ENCODE results near the gene LPIN1. TPM values are rescaled to one million over a fixed set of nuclear protein-coding genes. Genes with fewer than 3 reads are reported as not detected.

The LPIN1 gene
- total RNA-seq, 2 experiments from 2014 or later: 31.9 to 36.5 TPM

GRCh38 chr2:11766016-11766415 is 19.6 kb downstream of the LPIN1 start:
- H3K4me3 Mint-ChIP-seq: no peak overlapping the region
- H3K9me3 Mint-ChIP-seq: no peaks in the 10 kb centered on the region
- peaks cover 25% of the 10 kb centered on the region for H3K4me1 Mint-ChIP-seq (ENCODE audit: low read depth)
- CTCF ChIA-PET: interaction anchor here (1.3 to 3.4 kb wide), 3 partner anchors 12 to 77 kb away, joined by 3 to 16 read pairs (median 3); no protein-coding TSS in a partner anchor
- TF ChIP-seq, protein P1, sequence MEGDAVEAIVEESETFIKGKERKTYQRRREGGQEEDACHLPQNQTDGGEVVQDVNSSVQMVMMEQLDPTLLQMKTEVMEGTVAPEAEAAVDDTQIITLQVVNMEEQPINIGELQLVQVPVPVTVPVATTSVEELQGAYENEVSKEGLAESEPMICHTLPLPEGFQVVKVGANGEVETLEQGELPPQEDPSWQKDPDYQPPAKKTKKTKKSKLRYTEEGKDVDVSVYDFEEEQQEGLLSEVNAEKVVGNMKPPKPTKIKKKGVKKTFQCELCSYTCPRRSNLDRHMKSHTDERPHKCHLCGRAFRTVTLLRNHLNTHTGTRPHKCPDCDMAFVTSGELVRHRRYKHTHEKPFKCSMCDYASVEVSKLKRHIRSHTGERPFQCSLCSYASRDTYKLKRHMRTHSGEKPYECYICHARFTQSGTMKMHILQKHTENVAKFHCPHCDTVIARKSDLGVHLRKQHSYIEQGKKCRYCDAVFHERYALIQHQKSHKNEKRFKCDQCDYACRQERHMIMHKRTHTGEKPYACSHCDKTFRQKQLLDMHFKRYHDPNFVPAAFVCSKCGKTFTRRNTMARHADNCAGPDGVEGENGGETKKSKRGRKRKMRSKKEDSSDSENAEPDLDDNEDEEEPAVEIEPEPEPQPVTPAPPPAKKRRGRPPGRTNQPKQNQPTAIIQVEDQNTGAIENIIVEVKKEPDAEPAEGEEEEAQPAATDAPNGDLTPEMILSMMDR (IDR thresholded peaks at IDR 0.05): no peak
- DNase-seq: no peak
- peaks cover 37% of the 10 kb centered on the region for H3K36me3 Mint-ChIP-seq (ENCODE audit: low read depth)
- POLR2A ChIA-PET: interaction anchor here (0.6 to 1.4 kb wide), 4 partner anchors 8 to 313 kb away, joined by 3 to 10 read pairs (median 3); no protein-coding TSS in a partner anchor
- no peak overlapping the region for H3K27ac Mint-ChIP-seq
- ATAC-seq: no peak
- no peaks in the 10 kb centered on the region for H3K27me3 Mint-ChIP-seq
- intact Hi-C loops (cut with micrococcal nuclease): no loop called here

GRCh38 chr2:11767779-11768178 is 21.3 kb downstream of the LPIN1 start:
- TF ChIP-seq, protein P1 (IDR thresholded peaks at IDR 0.05): no peak
- Mint-ChIP-seq H3K4me3 (no peak overlapping the region), H3K36me3 (ENCODE audit: low read depth) (peaks cover 37% of the 10 kb centered on the region), H3K4me1 (ENCODE audit: low read depth) (peaks cover 8% of the 10 kb centered on the region), H3K9me3 (no peaks in the 10 kb centered on the region), H3K27ac (no peak overlapping the region), H3K27me3 (no peaks in the 10 kb centered on the region)
- intact Hi-C loops (cut with micrococcal nuclease): no loop called here
- CTCF ChIA-PET: interaction anchor here (0.6 to 3.4 kb wide), 3 partner anchors 14 to 17 kb away, joined by 3 to 16 read pairs (median 3); no protein-coding TSS in a partner anchor
- no peak for ATAC-seq
- POLR2A ChIA-PET: interaction anchor here (1.7 kb wide), 1 partner anchor 13 kb away, joined by 5 read pairs; no protein-coding TSS in a partner anchor
- no peak for DNase-seq

GRCh38 chr2:11768946-11769345 is 22.5 kb downstream of the LPIN1 start:
- TF ChIP-seq, protein P1 (IDR thresholded peaks at IDR 0.05): no peak
- ATAC-seq (no peak), DNase-seq (no peak)
- CTCF ChIA-PET: no interaction called here
- H3K36me3 Mint-ChIP-seq (ENCODE audit: low read depth): peaks cover 46% of the 10 kb centered on the region
- POLR2A ChIA-PET: no interaction called here
- no peak overlapping the region for H3K4me3 Mint-ChIP-seq
- H3K4me1 Mint-ChIP-seq (ENCODE audit: low read depth): peaks cover 12% of the 10 kb centered on the region
- peak overlapping the region; percentile 47 for H3K27ac Mint-ChIP-seq
- no peaks in the 10 kb centered on the region for H3K9me3 Mint-ChIP-seq
- no peaks in the 10 kb centered on the region for H3K27me3 Mint-ChIP-seq
- intact Hi-C loops (cut with micrococcal nuclease): no loop called here

GRCh38 chr2:11769516-11769915 is 23.1 kb downstream of the LPIN1 start:
- ChIA-PET CTCF (no interaction called here), POLR2A (interaction anchor here (0.7 kb wide), 1 partner anchor 16 kb away, joined by 5 read pairs; no protein-coding TSS in a partner anchor)
- H3K36me3 Mint-ChIP-seq (ENCODE audit: low read depth): peaks cover 47% of the 10 kb centered on the region
- intact Hi-C loops (cut with micrococcal nuclease): no loop called here
- ATAC-seq (no peak), DNase-seq (no peak)
- no peaks in the 10 kb centered on the region for H3K27me3 Mint-ChIP-seq
- no peak overlapping the region for H3K4me3 Mint-ChIP-seq
- H3K4me1 Mint-ChIP-seq (ENCODE audit: low read depth): peaks cover 18% of the 10 kb centered on the region
- TF ChIP-seq, protein P1 (IDR thresholded peaks at IDR 0.05): no peak
- H3K9me3 Mint-ChIP-seq: no peaks in the 10 kb centered on the region
- H3K27ac Mint-ChIP-seq: no peak overlapping the region

- TF ChIP-seq, protein P1 (IDR thresholded peaks at IDR 0.05): no peak
- ATAC-seq (no peak), DNase-seq (no peak)
- ChIA-PET POLR2A (no interaction called here), CTCF (interaction anchor here (1.2 kb wide), 1 partner anchor 9 kb away, joined by 3 read pairs; no protein-coding TSS in a partner anchor)
- Mint-ChIP-seq H3K4me3 (no peak overlapping the region), H3K4me1 (ENCODE audit: low read depth) (peaks cover 29% of the 10 kb centered on the region), H3K36me3 (ENCODE audit: low read depth) (peaks cover 46% of the 10 kb centered on the region), H3K27me3 (no peaks in the 10 kb centered on the region), H3K9me3 (no peaks in the 10 kb centered on the region), H3K27ac (peak overlapping the region; percentile 63)
- intact Hi-C loops (cut with micrococcal nuclease): no loop called here
Measured at GRCh38 chr2:11770531-11771188, 24.2 kb downstream of the LPIN1 start.
